Stomach (tissue), 9 donors: ENCODE data around the gene LILRB3. TPM values are rescaled to one million over a fixed set of nuclear protein-coding genes. Genes with fewer than 3 reads are reported as not detected.

Experiments
- DNase-seq, 2 donors: peaks; one replicate each; pipeline versions ENCODE4 v3.0.0 to v3.0.0-alpha.2; 2013 to 2019
- H3K27ac ChIP-seq, 5 donors: fragments of 200-600 bp in 4 of 5; sonication (generic) in 4 of 5; one replicate each; pipeline ENCODE4 v1.5.1; 2013 to 2019; ENCODE audit warnings: mild to moderate bottlenecking in 1 of 5, moderate library complexity in 1 of 5
- H3K27me3 ChIP-seq, 3 donors: fragments of 200-600 bp; sonication (generic); one replicate each; pipeline ENCODE4 v1.5.1; 2017 to 2019; ENCODE audit warnings: mixed run types in 1 of 3
- H3K36me3 ChIP-seq, 4 donors: fragments of 200-600 bp; sonication (generic); 1 replicate in 3 of 4; 2 replicates in 1 of 4; pipeline ENCODE4 v1.5.1; 2016 to 2019
- H3K4me1 ChIP-seq, 4 donors: fragments of 200-600 bp; sonication (generic); one replicate each; pipeline ENCODE4 v1.5.1; 2016 to 2019
- H3K4me3 ChIP-seq, 4 donors: fragments of 200-600 bp; sonication (generic) in 3 of 4; one replicate each; pipeline ENCODE4 v1.5.1; 2016 to 2019; ENCODE audit warnings: mild to moderate bottlenecking in 1 of 4
- H3K9me3 ChIP-seq, 4 donors: fragments of 200-600 bp; sonication (generic); one replicate each; pipeline ENCODE4 v1.5.1; 2016 to 2019
- EP300 ChIP-seq: sonication (generic); formaldehyde crosslinking; IDR thresholded peaks from one replicate; pipeline ENCODE4 v1.6.1; 2017; ENCODE audit warnings: antibody characterized with exemption
- POLR2A ChIP-seq, 4 donors: fragments of 450-650 bp; IDR thresholded peaks; one replicate each; pipeline ENCODE4 v1.6.1; 2016; ENCODE audit warnings: antibody characterized with exemption in 4 of 4, control low read depth in 2 of 4, mild to moderate bottlenecking in 1 of 4, moderate library complexity in 1 of 4
- POLR2AphosphoS5 ChIP-seq, 3 donors: sonication (generic); formaldehyde crosslinking; IDR thresholded peaks; one replicate each; pipeline ENCODE4 v1.6.1; 2016; ENCODE audit warnings: antibody characterized with exemption in 3 of 3
- WGBS, 5 donors: extraction: QIAGEN DNeasy Blood & Tissue Kit in 3 of 5; methylation state at CpG; one replicate each; pipeline versions ENCODE4 v1.1.5 to v1.1.7; 2013 to 2018; 5-methylcytosine and 5-hydroxymethylcytosine counted together
- intact Hi-C: fragments of 100-400 bp; cut with DNase I; formaldehyde crosslinking; loops from one replicate; pipeline ENCODE4 v1.15.1; 2023; ENCODE audit warnings: low total_unique reads
- polyA plus RNA-seq, 3 donors: library from polyadenylated mRNA; stranded (reverse); fragments of 200-250 nt; gene quantifications; one replicate each; pipeline ENCODE4 v1.2.3, GENCODE V29; 2013
- total RNA-seq, 5 donors: library from RNA; depleted of rRNA; stranded (reverse); fragments of >200 nt; gene quantifications; one replicate each; pipeline versions ENCODE4 v1.1.0 to v1.2.3, GENCODE V29; 2014 to 2016
- TF ChIP-seq, protein P1 (sequence below), 7 experiments: fragments of 450-650 bp in 4 of 7; fragments of 200-600 bp in 3 of 7; sonication (generic) in 3 of 7; IDR thresholded peaks; one replicate each; pipeline ENCODE4 v1.5.1; 2016 to 2019; ENCODE audit warnings: antibody characterized with exemption in 7 of 7, control low read depth in 2 of 7, mild to moderate bottlenecking in 1 of 7
- donor health status: healthy with polysubstance abuse.
- donor health status: Bipolar disorder and iron deficiency.
- donor health status: healthy.

The LILRB3 gene
- total and polyA plus RNA-seq, 8 donors, result 0.89 to 74.7 (median 2.5) TPM; not detected in 1

DNA sequence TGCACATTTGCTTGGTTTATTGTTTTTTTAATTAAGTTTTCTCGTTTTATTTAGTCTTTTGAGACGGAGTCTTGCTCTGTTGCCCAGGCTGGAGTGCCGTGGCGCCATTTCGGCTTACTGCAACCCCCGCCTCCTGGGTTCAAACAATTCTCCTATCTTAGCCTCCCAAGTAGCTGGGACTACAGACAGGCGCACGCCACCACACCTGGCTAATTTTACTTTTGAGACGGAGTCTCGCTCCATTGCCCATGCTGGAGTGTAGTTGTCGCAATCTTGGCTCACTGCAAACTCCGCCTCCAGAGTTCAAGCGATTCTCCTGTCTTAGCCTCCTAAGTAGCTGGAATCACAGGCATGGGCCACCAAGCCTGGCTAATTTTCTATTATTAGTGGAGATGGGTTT lies 20.8 kb downstream of the LILRB3 start:
- H3K27ac ChIP-seq, result peak overlapping the region in 4 of 5 donors; percentile 91 to 97 (median 94)

DNA sequence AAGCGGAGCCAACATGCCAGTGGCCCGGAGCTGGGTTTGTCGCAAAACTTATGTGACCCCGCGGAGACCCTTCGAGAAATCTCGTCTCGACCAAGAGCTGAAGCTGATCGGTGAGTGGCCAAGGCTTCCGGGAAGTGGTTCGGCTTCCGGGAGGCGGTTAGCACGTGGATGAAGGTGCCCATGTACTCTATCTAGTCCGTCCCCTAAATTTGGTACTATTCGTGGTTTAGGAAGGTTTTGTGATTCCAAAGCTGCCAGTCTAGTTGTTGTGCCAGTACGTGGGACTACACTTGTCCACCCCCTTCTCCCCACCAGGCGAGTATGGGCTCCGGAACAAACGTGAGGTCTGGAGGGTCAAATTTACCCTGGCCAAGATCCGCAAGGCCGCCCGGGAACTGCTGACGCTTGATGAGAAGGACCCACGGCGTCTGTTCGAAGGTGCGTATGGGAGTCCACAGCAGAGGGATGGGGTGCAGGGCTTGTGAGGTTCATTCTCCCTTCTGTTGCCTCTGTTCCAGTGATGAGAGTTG lies 21.6 kb downstream of the LILRB3 start:
- Histone ChIP-seq H3K27me3 (no peaks in the 10 kb centered on the region), H3K4me3 (peak overlapping the region; percentile 66 to 89 (median 76)), H3K27ac (peak overlapping the region; percentile 91 to 97 (median 94)), H3K9me3 (no peaks in the 10 kb centered on the region), H3K4me1 (peaks cover 46 to 60% (median 54%) of the 10 kb centered on the region in 4 donors), H3K36me3 (peaks cover 41 to 49% (median 47%) of the 10 kb centered on the region in 4 donors)
- TF ChIP-seq, protein P1, sequence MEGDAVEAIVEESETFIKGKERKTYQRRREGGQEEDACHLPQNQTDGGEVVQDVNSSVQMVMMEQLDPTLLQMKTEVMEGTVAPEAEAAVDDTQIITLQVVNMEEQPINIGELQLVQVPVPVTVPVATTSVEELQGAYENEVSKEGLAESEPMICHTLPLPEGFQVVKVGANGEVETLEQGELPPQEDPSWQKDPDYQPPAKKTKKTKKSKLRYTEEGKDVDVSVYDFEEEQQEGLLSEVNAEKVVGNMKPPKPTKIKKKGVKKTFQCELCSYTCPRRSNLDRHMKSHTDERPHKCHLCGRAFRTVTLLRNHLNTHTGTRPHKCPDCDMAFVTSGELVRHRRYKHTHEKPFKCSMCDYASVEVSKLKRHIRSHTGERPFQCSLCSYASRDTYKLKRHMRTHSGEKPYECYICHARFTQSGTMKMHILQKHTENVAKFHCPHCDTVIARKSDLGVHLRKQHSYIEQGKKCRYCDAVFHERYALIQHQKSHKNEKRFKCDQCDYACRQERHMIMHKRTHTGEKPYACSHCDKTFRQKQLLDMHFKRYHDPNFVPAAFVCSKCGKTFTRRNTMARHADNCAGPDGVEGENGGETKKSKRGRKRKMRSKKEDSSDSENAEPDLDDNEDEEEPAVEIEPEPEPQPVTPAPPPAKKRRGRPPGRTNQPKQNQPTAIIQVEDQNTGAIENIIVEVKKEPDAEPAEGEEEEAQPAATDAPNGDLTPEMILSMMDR (IDR thresholded peaks at IDR 0.05), result no peak
- TF ChIP-seq EP300 (no peak), POLR2AphosphoS5 (IDR thresholded peaks at IDR 0.05) (no peak), POLR2A (IDR thresholded peaks at IDR 0.05) (no peak)
- 0 to 3% (median 1%) methylated on average over 17 to 28 of the region's 28 CpGs for WGBS, 5 donors
- DNase-seq, result no peak
- intact Hi-C loops, result no loop called here

More for the DNA sequence above, 20.8 kb downstream of the LILRB3 start:
- peak overlapping the region; percentile 66 to 89 (median 76) for H3K4me3 ChIP-seq
- WGBS, 5 donors, result 46 to 64% (median 59%) methylated on average over 13 of the region's 13 CpGs
- DNase-seq, result no peak
- TF ChIP-seq EP300, result no peak
- TF ChIP-seq POLR2A (IDR thresholded peaks at IDR 0.05), result no peak
- TF ChIP-seq POLR2AphosphoS5 (IDR thresholded peaks at IDR 0.05), result no peak
- TF ChIP-seq, protein P1 (IDR thresholded peaks at IDR 0.05), result no peak
- no peaks in the 10 kb centered on the region for H3K9me3 ChIP-seq
- no peaks in the 10 kb centered on the region for H3K27me3 ChIP-seq
- peaks cover 48 to 56% (median 55%) of the 10 kb centered on the region in 4 donors for H3K36me3 ChIP-seq
- peaks cover 54 to 67% (median 62%) of the 10 kb centered on the region in 4 donors for H3K4me1 ChIP-seq
- intact Hi-C loops, result no loop called here

DNA sequence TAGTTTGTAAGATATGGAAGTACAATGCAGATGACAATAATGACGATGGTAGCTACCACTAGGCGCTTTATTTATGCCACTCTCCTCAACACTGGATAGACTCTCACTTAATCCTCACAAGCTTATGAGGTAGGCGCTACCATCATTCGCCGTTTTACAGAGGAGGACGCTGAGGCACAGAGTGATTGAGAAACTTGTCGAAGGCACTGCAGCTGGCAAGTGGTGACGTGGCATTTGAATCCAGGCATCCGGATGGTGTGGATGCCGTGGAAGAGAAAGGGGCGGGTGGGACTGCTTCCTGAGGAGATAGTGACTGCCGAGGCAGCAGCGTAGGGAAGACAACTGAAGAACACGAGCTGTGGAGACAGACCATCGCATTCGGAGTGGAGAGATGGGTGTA lies 23.4 kb downstream of the LILRB3 start:
- intact Hi-C loops, result no loop called here
- TF ChIP-seq, protein P1 (IDR thresholded peaks at IDR 0.05), result no peak
- TF ChIP-seq EP300 (no peak), POLR2A (IDR thresholded peaks at IDR 0.05) (no peak), POLR2AphosphoS5 (IDR thresholded peaks at IDR 0.05) (no peak)
- no peak for DNase-seq
- Histone ChIP-seq H3K4me3 (no peak overlapping the region), H3K4me1 (peaks cover 34 to 41% (median 36%) of the 10 kb centered on the region in 4 donors), H3K9me3 (no peaks in the 10 kb centered on the region), H3K36me3 (peaks cover 26 to 42% (median 39%) of the 10 kb centered on the region in 4 donors), H3K27me3 (no peaks in the 10 kb centered on the region), H3K27ac (peak overlapping the region in 1 of 5 donors; percentile 97)
- WGBS, 5 donors, result 92 to 94% (median 93%) methylated on average over 16 of the region's 16 CpGs

DNA sequence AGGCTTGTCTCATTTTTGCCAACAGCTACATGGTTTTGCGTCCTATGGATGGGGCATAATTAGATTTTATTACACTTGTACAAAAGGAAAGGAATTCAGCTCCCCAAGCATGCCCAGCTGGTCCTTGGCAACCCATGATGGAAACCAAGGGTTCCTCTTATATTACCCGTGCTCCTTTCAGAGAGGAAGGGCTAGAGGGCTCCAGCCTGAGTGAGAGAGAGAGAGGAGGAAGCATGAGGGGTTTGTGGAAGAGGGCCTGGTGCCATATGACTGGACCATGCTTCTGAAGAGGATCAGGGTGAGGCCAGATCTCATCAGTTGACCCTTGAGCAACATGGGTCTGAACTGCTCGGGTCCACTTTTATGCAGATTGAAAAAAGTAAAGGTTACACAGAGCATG lies 25.7 kb downstream of the LILRB3 start:
- H3K4me3 ChIP-seq, result no peak overlapping the region
- TF ChIP-seq, protein P1 (IDR thresholded peaks at IDR 0.05), result no peak
- no peak for TF ChIP-seq POLR2A (IDR thresholded peaks at IDR 0.05)
- TF ChIP-seq POLR2AphosphoS5 (IDR thresholded peaks at IDR 0.05), result no peak
- no peak for TF ChIP-seq EP300
- H3K4me1 ChIP-seq, result peaks cover 17 to 31% (median 21%) of the 10 kb centered on the region in 4 donors
- intact Hi-C loops, result no loop called here
- H3K27ac ChIP-seq, result no peak overlapping the region
- no peaks in the 10 kb centered on the region for H3K27me3 ChIP-seq
- WGBS, 5 donors, result 81 to 91% (median 83%) methylated on average over 3 of the region's 3 CpGs
- no peaks in the 10 kb centered on the region for H3K9me3 ChIP-seq
- DNase-seq, result no peak
- H3K36me3 ChIP-seq, result peaks cover 7 to 38% (median 35%) of the 10 kb centered on the region in 4 donors
